ENCODE data around the gene COL15A1. TPM values are rescaled to one million over a fixed set of nuclear protein-coding genes. Genes with fewer than 3 reads are reported as not detected.

COL15A1 gene
- total RNA-seq, 1 experiment from 2014 or later, result 0.10 TPM

- TF ChIP-seq SIN3A (IDR thresholded peaks at IDR 0.05; ENCODE audit: borderline replicate concordance, insufficient read depth, low read depth, low read length), result no peak
- no peak for TF ChIP-seq TCF7L2 (IDR thresholded peaks at IDR 0.05; ENCODE audit: low read depth, low read length)
- no peak for TF ChIP-seq CTCF (IDR thresholded peaks at IDR 0.05)
- TF ChIP-seq POLR2AphosphoS5 (IDR thresholded peaks at IDR 0.05; ENCODE audit: low read depth, low read length), result no peak
- TF ChIP-seq REST (IDR thresholded peaks at IDR 0.05; ENCODE audit: insufficient read depth in 1 of 2, low read depth in 2 of 2, low read length in 1 of 2), result no peak
- no peak overlapping the region for H3K4me3 ChIP-seq (ENCODE audit: low read depth in 2 of 2, low read length in 2 of 2)
- H3K36me3 ChIP-seq (ENCODE audit: control insufficient read depth, insufficient read depth, low read length), result no peaks in the 10 kb centered on the region
- in situ Hi-C loops (cut with HindIII; ENCODE audit: low pct_unique_long_range_greater_than_20kb, low sequenced_read_pairs) (no loop called here), intact Hi-C loops (cut with micrococcal nuclease; ENCODE audit: unreplicated experiment) (no loop called here)
- DNase-seq (ENCODE audit: low read depth, low spot score) (no peak), ATAC-seq (no peak)
- H3K27me3 ChIP-seq (ENCODE audit: control insufficient read depth, insufficient read depth, low read length), result no peaks in the 10 kb centered on the region
- H3K4me1 ChIP-seq (ENCODE audit: control insufficient read depth, insufficient read depth, low read length), result no peaks in the 10 kb centered on the region
- CTCF ChIA-PET, result no interaction called here
- no peak overlapping the region for H3K27ac ChIP-seq (ENCODE audit: low read length)
- POLR2A ChIA-PET, result interaction anchor here (0.6 kb wide), 1 partner anchor 42 kb away, joined by 3 read pairs; no protein-coding TSS in a partner anchor
- no peaks in the 10 kb centered on the region for H3K9me3 ChIP-seq (ENCODE audit: control insufficient read depth, insufficient read depth, low read depth, low read length)
- BruUV-seq (replicated peaks), result no TSS peak
Observed at GRCh38 chr9:98971915-98972223, 28.2 kb downstream of the COL15A1 start.

- no peak for ATAC-seq
- intact Hi-C loops (cut with micrococcal nuclease; ENCODE audit: unreplicated experiment) (no loop called here), in situ Hi-C loops (cut with HindIII; ENCODE audit: low pct_unique_long_range_greater_than_20kb, low sequenced_read_pairs) (no loop called here)
- ChIA-PET POLR2A (no interaction called here), CTCF (no interaction called here)
- H3K4me1 ChIP-seq (ENCODE audit: control insufficient read depth, insufficient read depth, low read length), result no peaks in the 10 kb centered on the region
- H3K9me3 ChIP-seq (ENCODE audit: control insufficient read depth, insufficient read depth, low read depth, low read length), result no peaks in the 10 kb centered on the region
- H3K4me3 ChIP-seq (ENCODE audit: low read depth in 2 of 2, low read length in 2 of 2), result no peak overlapping the region
- no peak for TF ChIP-seq REST (IDR thresholded peaks at IDR 0.05; ENCODE audit: insufficient read depth in 1 of 2, low read depth in 2 of 2, low read length in 1 of 2)
- no peak for TF ChIP-seq CTCF (IDR thresholded peaks at IDR 0.05)
- TF ChIP-seq POLR2AphosphoS5 (IDR thresholded peaks at IDR 0.05; ENCODE audit: low read depth, low read length), result no peak
- no peak for TF ChIP-seq TCF7L2 (IDR thresholded peaks at IDR 0.05; ENCODE audit: low read depth, low read length)
- no peak for TF ChIP-seq SIN3A (IDR thresholded peaks at IDR 0.05; ENCODE audit: borderline replicate concordance, insufficient read depth, low read depth, low read length)
- no TSS peak for BruUV-seq (replicated peaks)
- H3K27me3 ChIP-seq (ENCODE audit: control insufficient read depth, insufficient read depth, low read length), result no peaks in the 10 kb centered on the region
- H3K36me3 ChIP-seq (ENCODE audit: control insufficient read depth, insufficient read depth, low read length), result no peaks in the 10 kb centered on the region
- H3K27ac ChIP-seq (ENCODE audit: low read length), result no peak overlapping the region
- no peak for DNase-seq (ENCODE audit: low read depth, low spot score)
Observed at GRCh38 chr9:98972716-98973115, 29.0 kb downstream of the COL15A1 start.

Measured in Panc1 (cell line).